Stimulated activated naive B cell treated with anti-CD40 and anti-IgM and Interleukin-4, amounts not matched to agents 10 μg/mL and 1 μg/mL and 100 μg/mL, for 72 hours (primary cell): ENCODE results near the gene TADA2B.
"Not testable (repeated sequence)": the region's sequence is repeated elsewhere in the genome, so short reads cannot be mapped to it uniquely, and the experiment has no call there.

ENCODE experiments used
- ATAC-seq, 2 donors: fragments of 150-1000 bp; cut with Tn5 transposase; replicated peaks; 2 replicates each; pipeline ENCODE4 v1.10.0; 2021; ENCODE audit warnings: moderate library complexity in 1 of 2
- DNase-seq: peaks from one replicate; pipeline ENCODE4 v3.0.0; 2021
- H3K27ac Mint-ChIP-seq: one replicate; pipeline ENCODE4 v1.8.0; 2022; ENCODE audit warnings: mild to moderate bottlenecking, mixed read lengths
- H3K27me3 Mint-ChIP-seq, 2 donors: one replicate each; pipeline ENCODE4 v1.8.0; 2022; ENCODE audit warnings: mixed read lengths in 2 of 2
- H3K36me3 Mint-ChIP-seq, 2 donors: one replicate each; pipeline ENCODE4 v1.8.0; 2022; ENCODE audit warnings: mixed read lengths in 2 of 2, mild to moderate bottlenecking in 1 of 2
- H3K4me1 Mint-ChIP-seq, 2 donors: one replicate each; pipeline ENCODE4 v1.8.0; 2022; ENCODE audit warnings: mixed read lengths in 2 of 2, mild to moderate bottlenecking in 1 of 2
- H3K4me3 Mint-ChIP-seq, 2 donors: one replicate each; pipeline ENCODE4 v1.8.0; 2022; ENCODE audit warnings: mild to moderate bottlenecking in 2 of 2, mixed read lengths in 2 of 2, moderate library complexity in 1 of 2
- H3K9me3 Mint-ChIP-seq, 2 donors: one replicate each; pipeline ENCODE4 v1.8.0; 2022; ENCODE audit warnings: mixed read lengths in 2 of 2, mild to moderate bottlenecking in 1 of 2

Gene TADA2B

GRCh38 chr4:7067126-7067451, 23.9 kb downstream of the TADA2B start:
- Mint-ChIP-seq H3K27me3 (peaks cover 10% of the 10 kb centered on the region in 2 donors), H3K27ac (peak overlapping the region; percentile 95), H3K4me1 (peaks cover 24 to 50% of the 10 kb centered on the region in 2 donors), H3K36me3 (peaks cover 13 to 31% of the 10 kb centered on the region in 2 donors), H3K4me3 (peak overlapping the region; percentile 93 to 96), H3K9me3 (no peaks in the 10 kb centered on the region)
- no peak for DNase-seq
- no peak for ATAC-seq

- H3K36me3 Mint-ChIP-seq: peaks cover 11 to 28% of the 10 kb centered on the region in 2 donors
- H3K4me1 Mint-ChIP-seq: peaks cover 24 to 50% of the 10 kb centered on the region in 2 donors
- peak within 1 kb of the TSS; percentile 93 to 96 for H3K4me3 Mint-ChIP-seq
- ATAC-seq (peak; percentile 92), DNase-seq (peak; percentile 99)
- peaks cover 10% of the 10 kb centered on the region in 2 donors for H3K27me3 Mint-ChIP-seq
- H3K9me3 Mint-ChIP-seq: no peaks in the 10 kb centered on the region
- H3K27ac Mint-ChIP-seq: peak within 1 kb of the TSS; percentile 97
Measured at GRCh38 chr4:7067452-7068278, 24.5 kb downstream of the TADA2B start, which contains the start of gene GRPEL1. Gene GRPEL1 (minus strand): TSS chr4:7068064. CDS start chr4:7068032, 32 bp downstream.

- no peak for DNase-seq
- Mint-ChIP-seq H3K4me3 (peak overlapping the region; percentile 93 to 96), H3K27ac (peak overlapping the region; percentile 97), H3K27me3 (peaks cover 10% of the 10 kb centered on the region in 2 donors), H3K9me3 (no peaks in the 10 kb centered on the region), H3K4me1 (peaks cover 24 to 50% of the 10 kb centered on the region in 2 donors), H3K36me3 (peaks cover 10 to 21% of the 10 kb centered on the region in 2 donors)
- ATAC-seq: no peak
Measured at GRCh38 chr4:7068279-7068842, 25.2 kb downstream of the TADA2B start.

- peak overlapping the region; percentile 93 to 96 for H3K4me3 Mint-ChIP-seq
- ATAC-seq: no peak
- H3K4me1 Mint-ChIP-seq: peaks cover 24 to 50% of the 10 kb centered on the region in 2 donors
- H3K27ac Mint-ChIP-seq: peak overlapping the region; percentile 97
- peaks cover 10% of the 10 kb centered on the region in 2 donors for H3K27me3 Mint-ChIP-seq
- H3K9me3 Mint-ChIP-seq: no peaks in the 10 kb centered on the region
- H3K36me3 Mint-ChIP-seq: peaks cover 9 to 16% of the 10 kb centered on the region in 2 donors
- no peak for DNase-seq
Measured at GRCh38 chr4:7068883-7069282, 25.7 kb downstream of the TADA2B start.

- peaks cover 5 to 8% of the 10 kb centered on the region in 2 donors for H3K36me3 Mint-ChIP-seq
- ATAC-seq (peak; percentile 38 to 51), DNase-seq (peak; percentile 74)
- peaks cover 17 to 41% of the 10 kb centered on the region in 2 donors for H3K4me1 Mint-ChIP-seq
- H3K27me3 Mint-ChIP-seq: peaks cover 10% of the 10 kb centered on the region in 2 donors
- peak overlapping the region; percentile 28 for H3K27ac Mint-ChIP-seq
- no peak overlapping the region for H3K4me3 Mint-ChIP-seq
- H3K9me3 Mint-ChIP-seq: no peaks in the 10 kb centered on the region
Measured at GRCh38 chr4:7070729-7071511, 27.7 kb downstream of the TADA2B start.

GRCh38 chr4:7073059-7073458, 29.9 kb downstream of the TADA2B start:
- Mint-ChIP-seq H3K9me3 (no peaks in the 10 kb centered on the region), H3K27ac (no peak overlapping the region), H3K36me3 (peaks cover 0 to under 1% of the 10 kb centered on the region in 2 donors), H3K4me1 (peaks cover 9 to 24% of the 10 kb centered on the region in 2 donors), H3K4me3 (no peak overlapping the region), H3K27me3 (peaks cover 15 to 16% of the 10 kb centered on the region in 2 donors)
- ATAC-seq: no peak
- no peak for DNase-seq

- Mint-ChIP-seq H3K27ac (no peak overlapping the region), H3K36me3 (no peaks in the 10 kb centered on the region), H3K27me3 (peaks cover 15 to 16% of the 10 kb centered on the region in 2 donors), H3K4me1 (peaks cover 6 to 18% of the 10 kb centered on the region in 2 donors), H3K4me3 (no peak overlapping the region), H3K9me3 (no peaks in the 10 kb centered on the region)
- no peak for DNase-seq
- ATAC-seq: no peak
Measured at GRCh38 chr4:7073526-7074390, 30.6 kb downstream of the TADA2B start.

GRCh38 chr4:7074426-7074825, 31.3 kb downstream of the TADA2B start:
- DNase-seq: no peak
- peaks cover 15 to 23% of the 10 kb centered on the region in 2 donors for H3K27me3 Mint-ChIP-seq
- H3K27ac Mint-ChIP-seq: no peak overlapping the region
- no peaks in the 10 kb centered on the region for H3K9me3 Mint-ChIP-seq
- ATAC-seq: no peak
- no peaks in the 10 kb centered on the region for H3K36me3 Mint-ChIP-seq
- H3K4me1 Mint-ChIP-seq: peaks cover 6 to 11% of the 10 kb centered on the region in 2 donors
- H3K4me3 Mint-ChIP-seq: no peak overlapping the region

GRCh38 chr4:7075962-7076695, 33.0 kb downstream of the TADA2B start:
- DNase-seq (no peak), ATAC-seq (no peak)
- Mint-ChIP-seq H3K36me3 (no peaks in the 10 kb centered on the region), H3K9me3 (peaks cover 0 to 3% of the 10 kb centered on the region in 2 donors), H3K4me3 (no peak overlapping the region), H3K27ac (no peak overlapping the region), H3K27me3 (peaks cover 25 to 34% of the 10 kb centered on the region in 2 donors), H3K4me1 (peaks cover 0 to under 1% of the 10 kb centered on the region in 2 donors)

GRCh38 chr4:7076696-7077082, 33.5 kb downstream of the TADA2B start:
- no peak for ATAC-seq

GRCh38 chr4:7077371-7077770, 34.2 kb downstream of the TADA2B start:
- Mint-ChIP-seq H3K27me3 (peaks cover 21 to 39% of the 10 kb centered on the region in 2 donors), H3K4me1 (no peaks in the 10 kb centered on the region), H3K9me3 (peaks cover 0 to 3% of the 10 kb centered on the region in 2 donors), H3K36me3 (no peaks in the 10 kb centered on the region), H3K4me3 (no peak overlapping the region), H3K27ac (no peak overlapping the region)
- ATAC-seq: no peak
- DNase-seq: no peak

More at GRCh38 chr4:7076696-7077082, 33.5 kb downstream of the TADA2B start:
- peaks cover 21 to 32% of the 10 kb centered on the region in 2 donors for H3K27me3 Mint-ChIP-seq
- no peaks in the 10 kb centered on the region for H3K36me3 Mint-ChIP-seq
- H3K9me3 Mint-ChIP-seq: peaks cover 0 to 3% of the 10 kb centered on the region in 2 donors
- no peak overlapping the region for H3K27ac Mint-ChIP-seq
- H3K4me1 Mint-ChIP-seq: no peaks in the 10 kb centered on the region
- DNase-seq: no peak
- no peak overlapping the region for H3K4me3 Mint-ChIP-seq

GRCh38 chr4:7078025-7078424, 34.9 kb downstream of the TADA2B start:
- Mint-ChIP-seq H3K4me1 (no peaks in the 10 kb centered on the region), H3K4me3 (no peak overlapping the region), H3K27me3 (peaks cover 25 to 45% of the 10 kb centered on the region in 2 donors), H3K36me3 (no peaks in the 10 kb centered on the region), H3K27ac (no peak overlapping the region), H3K9me3 (peaks cover 0 to 3% of the 10 kb centered on the region in 2 donors)
- ATAC-seq (no peak), DNase-seq (no peak)

GRCh38 chr4:7079483-7079882, 36.3 kb downstream of the TADA2B start:
- not testable (repeated sequence) for DNase-seq, ATAC-seq, H3K27ac Mint-ChIP-seq, H3K4me3 Mint-ChIP-seq, H3K4me1 Mint-ChIP-seq, H3K36me3 Mint-ChIP-seq, H3K9me3 Mint-ChIP-seq
- peaks cover 33 to 59% of the 10 kb centered on the region in 2 donors for H3K27me3 Mint-ChIP-seq
